GM18508 (cell line): ENCODE measurements around the gene SYNC.

Experiments used
- ATAC-seq: cut with Tn5 transposase; IDR thresholded peaks from one replicate; pipeline ENCODE4 v1.9.1; 2021; ENCODE audit warnings: moderate number of reproducible peaks; ENCODE audit not compliant: insufficient read depth, unreplicated experiment

SYNC gene

DNA sequence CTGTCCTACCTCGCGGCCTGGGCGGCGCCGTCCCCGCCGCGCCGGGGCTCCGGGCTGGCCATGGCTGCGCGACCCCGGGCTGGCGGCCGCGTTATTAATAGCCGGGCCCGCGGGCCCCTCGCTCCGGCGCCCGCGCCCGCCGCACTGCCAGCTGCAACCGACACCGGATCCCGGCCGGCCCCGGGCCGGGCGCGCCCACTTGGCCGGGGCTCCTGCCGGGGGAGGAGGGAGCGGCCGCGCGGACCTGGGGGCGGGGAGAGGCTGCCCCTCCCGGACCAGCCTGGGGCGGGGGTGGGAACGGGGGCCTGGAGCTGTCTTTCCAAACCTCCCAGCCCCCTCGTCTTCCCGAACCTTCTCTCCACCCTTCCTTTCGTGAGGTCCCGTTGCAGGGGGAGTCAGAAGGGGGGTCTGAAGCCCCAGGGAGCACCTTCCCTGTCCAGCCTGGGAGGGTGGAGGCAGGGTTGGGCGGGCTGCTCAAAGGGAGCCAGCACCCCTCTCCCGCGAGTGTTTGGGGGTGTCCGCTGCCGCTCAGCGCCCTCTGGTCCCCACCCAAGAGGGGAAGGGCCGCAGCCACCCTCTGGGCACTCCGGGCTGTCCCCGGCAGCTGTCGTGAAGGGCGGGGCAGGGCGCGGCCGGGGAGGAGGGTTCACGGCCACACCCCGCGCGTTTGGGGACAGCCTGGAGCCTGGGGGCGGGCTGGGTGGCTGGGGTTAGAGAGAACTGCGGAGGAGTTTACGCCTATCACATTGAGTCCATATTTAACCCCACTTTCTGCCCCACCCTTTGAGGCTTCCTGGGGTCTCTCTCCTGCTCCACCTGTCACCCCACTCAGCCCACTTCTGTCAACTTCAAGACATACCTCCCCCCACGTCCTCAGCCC is at the start of gene SYNC:
Gene SYNC, minus strand, starts transcription at position 172 of the 880 bp plus-strand sequence. Its CDS starts 110 bp downstream, at position 62.
- ATAC-seq = no peak

DNA sequence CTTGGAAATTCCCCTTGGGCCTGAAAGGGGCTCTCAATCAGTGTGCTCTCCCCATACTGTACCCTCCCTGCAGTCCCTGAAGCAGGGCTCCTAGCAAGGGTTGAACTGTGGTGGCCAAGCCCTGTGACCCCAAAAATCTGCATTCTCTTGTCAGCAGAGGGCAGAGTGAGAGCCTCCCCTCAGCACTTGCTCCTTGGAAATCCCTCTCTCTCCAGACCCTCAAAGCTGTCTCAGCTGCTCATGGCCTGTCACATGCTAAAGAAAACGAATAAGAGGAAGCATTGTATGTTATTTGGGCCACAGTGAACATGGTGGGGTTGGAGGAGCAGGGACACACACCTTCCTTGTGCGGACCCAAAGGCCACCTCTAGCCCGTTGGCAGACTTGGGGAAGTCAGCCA is 47.2 kb upstream of the SYNC start:
- no peak for ATAC-seq

DNA sequence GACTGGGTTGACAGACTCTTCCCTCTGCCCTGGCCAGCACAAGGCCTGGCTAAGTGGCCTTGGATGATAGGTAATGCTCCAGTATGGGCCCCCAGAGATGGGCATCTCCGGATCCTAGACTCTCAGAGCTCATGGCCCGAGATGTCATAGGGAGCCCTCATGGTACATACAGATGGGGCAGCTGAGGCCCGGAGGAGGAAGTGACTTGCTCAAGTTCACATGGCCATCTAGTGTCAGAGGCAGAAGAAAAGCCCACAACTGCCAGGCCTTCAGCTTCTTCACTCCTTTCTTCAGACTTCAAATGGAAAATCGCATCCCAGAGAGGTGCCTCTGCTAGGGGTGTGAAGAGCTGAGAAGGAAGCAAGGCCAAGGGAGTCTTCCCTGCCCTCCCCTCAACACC is 46.8 kb upstream of the SYNC start:
- no peak for ATAC-seq

DNA sequence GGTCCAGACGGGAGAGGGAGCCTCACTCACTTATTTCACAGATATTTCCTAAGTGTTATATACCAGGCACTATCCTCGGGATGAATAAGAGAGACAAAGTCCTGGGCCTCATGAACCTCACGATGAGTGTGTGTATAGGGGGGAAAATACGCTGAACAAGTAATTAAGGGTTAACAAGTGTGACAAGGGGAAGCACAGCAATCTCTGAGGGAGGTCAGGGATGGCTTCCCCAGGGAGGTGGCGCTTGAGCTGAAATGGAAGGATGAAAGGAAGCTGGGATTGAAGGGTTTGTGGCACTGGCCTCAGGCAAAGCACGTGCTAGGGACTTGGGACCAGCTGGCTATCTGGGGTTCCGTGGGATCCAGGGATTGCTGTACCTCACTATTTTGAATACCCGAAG is 46.4 kb upstream of the SYNC start:
- no peak for ATAC-seq

DNA sequence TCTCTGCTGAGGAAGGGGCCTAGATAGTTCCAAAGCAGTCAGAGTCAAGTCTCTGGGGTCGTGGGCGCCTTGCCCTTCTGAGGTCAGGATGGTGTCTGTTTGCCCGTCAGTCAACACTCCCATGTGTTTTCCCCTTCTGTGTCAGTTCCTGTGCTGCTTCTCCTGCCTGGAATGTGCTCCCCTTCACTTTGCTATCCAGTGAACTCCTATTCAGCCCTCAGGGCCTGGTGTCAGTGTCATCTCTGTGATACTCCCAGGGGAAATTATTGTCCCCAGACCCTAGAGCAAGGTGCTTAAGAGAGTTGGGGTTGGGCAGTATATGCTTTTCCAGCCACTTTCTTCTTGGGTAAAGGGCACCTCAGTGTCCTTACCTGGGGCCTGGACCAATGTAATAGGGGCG is 45.8 kb upstream of the SYNC start:
- no peak for ATAC-seq

DNA sequence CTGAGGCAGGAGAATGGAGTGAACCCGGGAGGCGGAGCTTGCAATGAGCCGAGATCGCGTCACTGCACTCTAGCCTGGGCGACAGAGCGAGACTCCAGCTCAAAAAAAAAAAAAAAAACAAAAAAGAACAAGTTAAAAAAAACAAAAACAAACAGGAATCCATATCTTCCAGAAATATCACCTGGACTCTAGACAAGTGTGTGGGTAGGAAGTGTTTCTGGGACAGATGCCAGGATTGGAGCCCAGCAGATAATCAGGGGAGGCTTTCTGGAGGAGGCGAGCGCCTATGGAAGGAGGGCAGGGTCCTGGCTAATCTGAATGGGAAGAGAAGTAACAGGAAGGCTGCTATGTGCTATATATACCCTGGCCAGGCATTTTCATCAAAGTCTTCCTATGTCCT is 43.6 kb upstream of the SYNC start:
- no peak for ATAC-seq

DNA sequence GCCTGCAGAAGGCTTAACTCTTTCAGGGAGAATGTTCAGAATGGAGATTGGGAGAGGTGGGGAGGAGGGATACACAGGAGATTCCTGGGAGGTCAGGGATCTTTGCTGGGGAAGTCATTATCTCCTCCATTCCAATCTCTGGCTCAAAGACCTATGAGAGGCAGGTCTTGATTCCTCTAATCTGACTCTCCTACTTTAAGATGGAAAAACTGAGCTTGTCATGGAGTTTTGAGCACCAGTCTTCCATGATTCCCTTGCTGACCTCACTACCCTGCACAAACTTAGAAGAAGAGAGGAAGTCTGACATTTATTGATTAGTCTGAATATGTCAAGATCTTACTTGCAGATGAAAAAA is 41.5 kb upstream of the SYNC start:
- ATAC-seq = no peak

DNA sequence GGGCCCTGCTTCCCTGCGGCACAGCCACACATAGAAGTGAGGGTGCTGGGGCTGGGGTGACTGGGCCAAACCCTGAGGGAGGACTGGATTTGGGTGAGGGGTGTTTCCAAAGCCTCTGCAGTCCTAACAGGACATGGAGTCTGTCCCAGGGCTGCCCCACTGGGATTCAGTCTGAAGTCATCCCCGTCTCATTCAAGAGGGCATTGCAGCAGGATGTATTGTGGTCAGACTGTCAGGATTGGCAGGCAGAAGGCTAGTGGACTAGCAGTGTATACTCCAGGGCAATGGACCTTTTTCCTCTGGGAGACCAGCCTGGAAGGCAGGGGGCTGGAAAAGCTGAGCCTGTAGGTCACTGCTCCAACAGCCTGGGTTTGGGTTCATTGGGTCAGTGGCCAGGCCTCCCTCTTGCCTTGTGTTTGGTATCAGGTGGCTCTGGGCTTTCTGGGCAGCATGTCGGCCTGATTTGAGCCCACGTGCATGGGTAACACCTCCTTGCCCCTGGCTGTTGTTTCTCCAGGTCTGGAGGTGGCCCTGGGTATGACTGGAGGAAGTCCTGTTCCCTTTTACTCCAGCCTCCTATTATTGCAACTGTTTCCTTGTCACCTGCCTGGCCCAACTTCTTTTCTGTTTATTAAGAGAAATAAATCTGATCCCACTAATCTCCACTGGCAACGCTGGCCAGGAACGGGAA is 41.0 kb upstream of the SYNC start:
- no peak for ATAC-seq

DNA sequence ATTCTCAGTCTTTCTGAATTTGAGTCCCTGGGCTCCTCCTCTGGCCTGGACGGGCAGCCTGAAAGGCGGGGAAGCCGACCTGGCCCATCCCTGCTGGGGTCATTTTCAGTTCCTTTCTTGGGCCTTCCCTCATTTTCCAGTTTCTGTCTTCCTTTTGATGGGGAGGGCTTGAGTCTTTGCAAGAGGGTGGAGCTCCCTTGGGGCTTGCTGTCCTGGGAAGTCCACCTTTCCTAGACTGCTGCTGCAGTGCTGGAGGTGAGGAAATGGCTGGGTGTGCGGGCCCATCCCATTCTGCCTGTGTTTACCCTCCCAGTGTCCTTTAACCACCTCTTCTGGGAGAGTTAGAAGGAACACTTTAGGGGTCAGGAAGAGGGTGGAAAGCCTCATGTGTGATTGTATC is 40.4 kb upstream of the SYNC start:
- no peak for ATAC-seq

DNA sequence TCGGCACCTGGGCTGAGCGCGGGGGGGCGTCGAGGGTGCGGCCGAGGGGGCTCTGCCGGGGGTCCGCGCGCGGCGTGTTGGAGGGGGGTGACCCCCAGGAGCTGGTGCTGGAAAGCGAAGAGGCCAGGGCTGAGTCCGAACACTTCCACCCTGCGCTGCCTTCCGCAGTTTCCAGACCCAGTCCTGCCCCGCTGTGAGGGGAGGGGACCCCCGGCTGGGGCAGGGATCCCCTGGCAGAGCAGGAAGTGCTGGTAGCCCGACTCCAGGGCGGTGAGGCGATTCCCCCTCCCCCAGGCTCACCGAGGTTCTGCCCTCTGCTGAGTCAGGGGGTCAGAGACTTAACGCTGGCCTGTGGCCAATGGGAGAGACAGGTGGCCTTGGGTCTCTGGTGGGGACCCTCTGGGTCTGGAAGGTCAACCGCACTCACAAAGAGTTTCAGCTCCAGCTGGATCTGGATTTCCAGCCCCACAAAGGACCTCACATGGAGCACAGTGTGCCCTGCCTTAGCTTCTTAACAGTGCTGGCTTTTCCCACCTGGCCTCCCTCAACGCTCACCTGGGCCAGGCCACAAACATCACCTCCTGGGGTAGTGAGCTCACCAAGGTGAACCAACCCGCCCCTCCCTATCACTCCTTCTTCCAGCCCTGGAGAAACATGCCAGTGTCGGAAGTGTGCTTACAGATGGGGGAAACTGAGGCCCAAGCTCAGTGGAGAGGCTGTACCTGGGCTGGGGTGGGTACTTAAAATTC is 39.8 kb upstream of the SYNC start:
- ATAC-seq = no peak

DNA sequence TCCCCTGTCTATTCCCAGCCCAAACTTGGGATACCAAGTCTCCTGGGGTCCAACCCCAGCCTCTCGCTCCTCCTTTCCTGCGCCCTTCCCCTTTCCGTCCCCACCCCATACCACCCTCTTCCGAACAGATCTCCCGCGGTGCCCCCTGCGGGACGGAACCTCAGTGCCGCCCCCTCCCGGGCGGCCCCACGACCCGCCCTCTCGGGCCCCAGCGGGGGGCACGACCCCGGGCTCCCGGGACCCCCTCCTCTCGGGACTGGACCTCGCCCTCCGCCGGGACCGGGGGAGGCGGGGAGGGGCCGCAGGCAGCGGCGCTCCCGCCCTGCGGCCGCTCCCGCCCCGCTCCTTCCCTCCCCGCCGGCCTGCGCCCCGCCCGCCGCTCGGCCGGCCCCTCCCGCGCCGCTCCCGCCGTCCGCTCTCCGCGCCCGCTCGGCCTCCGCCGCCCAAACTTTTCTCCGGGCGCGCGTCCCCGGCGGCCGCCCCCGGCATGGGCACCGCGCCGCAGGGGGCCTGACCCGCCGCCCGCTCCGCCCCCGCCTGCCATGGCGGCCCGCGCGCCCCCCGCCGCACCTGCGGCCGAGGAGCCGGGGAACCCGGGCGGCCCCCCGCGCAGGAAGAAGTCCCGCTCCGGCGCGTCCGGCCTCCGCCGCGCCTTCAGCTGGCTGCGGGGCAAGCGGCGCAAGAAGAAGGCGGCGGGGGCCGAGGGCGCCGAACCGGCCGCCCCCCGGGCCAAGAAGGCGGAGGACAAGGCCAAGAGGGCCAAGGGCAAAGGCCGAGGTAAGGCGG is 39.0 kb upstream of the SYNC start:
- ATAC-seq = no peak

DNA sequence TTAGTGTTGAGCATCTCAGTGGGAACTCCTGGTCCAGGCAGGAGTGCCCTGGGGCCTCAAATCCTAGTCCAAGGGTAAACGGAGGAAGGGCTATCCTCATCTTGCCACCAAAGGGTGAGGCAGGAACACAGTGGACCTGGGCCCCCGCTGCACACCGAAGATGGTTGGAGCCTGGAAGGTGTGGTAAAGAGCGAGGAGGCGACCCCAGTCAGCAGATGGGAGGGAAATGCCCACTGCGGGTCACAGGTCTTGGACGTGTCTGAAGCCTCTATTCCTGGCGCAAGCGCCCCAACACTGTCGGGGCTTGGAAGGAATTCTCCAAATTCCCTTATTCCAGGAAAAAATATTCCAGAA is 38.5 kb upstream of the SYNC start:
- no peak for ATAC-seq

DNA sequence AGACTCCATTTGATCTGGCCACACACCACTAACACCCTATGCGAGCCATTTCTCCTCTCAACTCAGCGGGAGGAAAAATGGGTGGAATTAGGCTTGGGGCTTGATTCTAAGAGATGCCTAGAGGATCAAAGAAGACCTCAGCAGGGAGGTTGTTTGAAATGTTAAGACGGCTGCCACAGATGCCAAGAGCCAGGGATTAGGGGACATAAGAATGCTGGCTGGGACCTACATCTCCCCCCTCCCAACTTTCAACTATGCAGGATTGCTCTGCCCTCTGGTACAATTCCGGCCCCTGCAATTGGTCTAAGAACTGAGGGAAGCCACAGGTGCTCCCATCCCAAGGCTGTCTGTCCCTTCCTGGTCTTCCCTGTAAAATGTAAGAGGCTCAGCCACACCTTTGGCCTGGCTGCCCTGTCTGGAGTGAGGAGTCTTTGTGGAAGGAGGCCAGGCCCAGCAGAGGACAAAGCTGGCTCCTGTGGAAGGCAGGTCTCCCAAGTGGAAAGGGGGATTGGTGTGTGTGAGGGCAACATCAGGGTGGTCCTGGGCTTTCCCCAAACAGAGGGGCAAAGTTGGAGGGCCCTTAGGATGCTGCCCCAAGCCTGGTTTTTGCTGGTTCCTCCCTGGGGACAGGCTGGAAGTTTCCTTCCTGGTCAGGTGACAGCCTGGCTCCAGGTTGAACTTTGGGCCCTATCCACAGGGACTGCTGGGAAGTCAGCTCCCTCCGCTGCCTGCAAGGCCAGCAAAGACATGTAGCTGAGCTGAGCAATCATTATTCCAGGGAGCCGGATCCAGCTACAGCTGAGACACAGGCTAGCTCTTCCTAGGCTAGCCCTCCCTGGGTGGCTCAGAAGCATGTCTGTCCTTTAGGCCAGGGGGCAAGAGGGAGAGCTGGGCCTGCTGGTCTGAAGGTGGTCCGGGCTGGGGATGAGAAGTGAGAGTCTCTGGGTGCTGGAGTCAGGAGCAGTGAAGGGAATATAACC is 34.5 kb upstream of the SYNC start:
- no peak for ATAC-seq

DNA sequence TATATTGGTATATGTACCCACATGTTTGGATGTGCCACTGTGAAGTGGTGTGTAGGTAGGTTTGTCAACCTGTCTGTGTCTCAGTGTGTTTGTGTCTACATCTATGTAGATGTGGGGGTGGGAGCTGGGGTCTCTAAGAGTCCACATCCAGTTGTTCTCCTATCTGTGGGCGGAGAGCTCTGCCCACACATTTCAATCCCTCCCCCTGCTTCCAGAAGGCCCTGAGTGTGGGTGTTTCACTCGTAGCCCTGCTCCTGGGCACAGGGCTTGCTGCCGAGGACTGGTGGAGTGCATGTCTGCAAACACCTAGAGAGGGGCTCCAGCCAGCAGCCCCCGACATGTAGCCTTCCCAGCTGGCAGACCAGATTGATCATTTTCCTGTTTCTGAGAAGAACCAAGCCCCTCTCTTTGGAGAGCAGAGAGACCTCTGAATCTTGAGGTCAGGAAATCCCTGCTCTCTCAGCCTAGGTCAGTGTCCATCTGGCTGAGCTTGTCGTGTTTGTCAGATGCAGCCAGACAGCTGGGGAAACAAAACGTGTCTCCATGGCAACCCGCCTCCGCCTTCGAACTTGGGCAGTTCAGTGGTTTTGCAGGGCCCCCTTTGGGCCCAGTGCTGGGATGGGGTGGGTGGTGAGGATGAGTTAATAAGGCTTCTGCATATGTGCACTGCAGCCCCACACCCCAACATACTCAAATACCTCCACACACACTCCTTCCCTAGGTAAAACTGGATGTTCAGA is 31.2 kb upstream of the SYNC start:
- ATAC-seq = no peak

DNA sequence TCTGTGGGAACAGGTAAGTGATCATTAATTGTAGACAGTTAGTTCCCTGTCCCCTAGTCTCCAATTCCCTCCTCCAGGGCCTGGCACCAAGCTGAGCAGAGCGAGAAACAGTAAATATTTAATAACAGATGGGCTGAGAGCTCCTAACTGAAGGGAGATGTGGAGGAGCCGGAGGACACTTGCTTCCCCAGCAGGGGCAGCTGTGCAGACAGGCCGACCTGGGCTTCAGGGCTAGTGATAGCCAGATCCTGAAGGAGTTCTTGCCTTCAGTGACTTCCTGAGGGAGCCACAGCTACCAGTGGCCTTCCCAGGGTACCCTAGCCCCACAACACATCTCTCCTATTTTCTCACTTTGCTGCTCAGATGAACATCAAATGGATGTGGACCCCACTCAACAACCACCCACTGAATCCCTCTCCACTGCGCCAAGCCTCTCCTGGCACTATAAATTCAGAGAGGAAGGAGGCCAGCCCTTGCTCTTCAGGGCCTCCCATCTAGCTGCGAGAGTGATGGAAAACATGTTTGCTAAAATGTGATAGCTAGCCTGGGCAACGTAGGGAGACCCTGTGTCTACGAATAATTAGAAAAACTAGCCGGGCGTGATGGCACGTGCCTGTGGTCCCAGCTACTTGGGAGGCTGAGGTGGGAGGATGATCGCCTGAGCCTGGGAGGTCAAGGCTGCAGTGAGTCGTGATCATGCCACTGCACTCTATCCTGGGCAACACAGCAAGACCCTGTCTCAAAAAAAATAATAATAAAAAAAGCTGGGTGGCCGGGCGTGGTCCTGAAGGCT is 26.9 kb upstream of the SYNC start:
- ATAC-seq = no peak

DNA sequence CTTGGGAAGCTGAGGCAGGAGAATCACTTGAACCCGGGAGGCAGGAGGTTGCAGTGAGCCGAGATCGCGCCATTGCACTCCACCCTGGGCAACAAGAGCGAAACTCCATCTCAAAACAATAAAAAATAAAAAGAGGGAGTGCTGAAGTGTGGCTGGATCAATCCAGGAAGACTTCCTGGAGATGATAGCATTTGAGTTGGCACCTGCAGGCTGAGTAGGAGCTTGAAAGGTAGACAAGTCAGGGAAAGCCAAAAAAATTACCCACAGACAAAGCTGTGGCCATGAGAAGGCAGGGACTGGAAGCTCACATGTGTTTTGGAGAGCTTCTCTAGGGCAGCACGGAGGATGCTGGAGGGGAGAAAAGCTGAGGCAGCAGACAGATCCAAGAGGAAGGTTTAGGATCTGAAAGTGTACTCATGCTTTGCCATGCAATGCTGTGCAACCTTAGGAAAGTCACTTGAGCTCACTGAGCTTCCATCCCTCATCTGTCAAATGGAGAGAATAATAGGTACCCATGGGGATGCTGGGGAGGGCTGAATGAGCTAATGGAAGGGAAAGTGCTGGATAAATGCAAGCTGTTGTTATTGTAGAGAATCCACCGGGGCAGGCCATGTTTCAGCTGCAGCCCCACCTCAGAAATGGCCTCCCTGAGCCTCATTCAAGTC is 26.0 kb upstream of the SYNC start:
- no peak for ATAC-seq

DNA sequence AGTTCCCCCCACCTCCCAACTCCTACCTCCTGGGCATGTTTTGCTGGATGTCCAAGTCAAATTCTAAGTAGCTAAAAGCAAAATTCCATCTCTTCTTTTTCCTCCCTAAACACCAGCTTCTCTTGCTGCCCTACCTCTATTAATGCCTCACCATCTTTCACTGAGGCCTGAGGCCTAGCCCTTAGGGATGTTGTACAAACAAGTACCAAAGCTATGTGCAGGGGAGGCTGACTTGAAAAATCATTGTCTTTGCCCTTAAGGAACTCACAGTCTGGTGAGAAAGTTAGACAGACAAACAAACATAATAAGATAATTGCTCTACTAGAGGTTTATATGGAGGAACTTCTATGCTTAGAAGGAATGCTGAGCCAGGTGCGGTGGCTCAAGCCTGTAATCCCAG is 25.3 kb upstream of the SYNC start:
- ATAC-seq = no peak
